SU-DHL-6 (cell line): Measurements from ENCODE around the gene ELMO1.

ENCODE experiments used
- H2AFZ ChIP-seq: fragments of 200-600 bp; sonication (generic); 2 replicates; pipeline ENCODE4 v1.6.1; 2014; ENCODE audit warnings: low read depth, mild to moderate bottlenecking, moderate library complexity, mixed read lengths, antibody characterized with exemption, low read length; ENCODE audit not compliant: severe bottlenecking
- H3F3A ChIP-seq: fragments of 200-600 bp; shearing (Covaris generic); 2 replicates; pipeline ENCODE4 v1.6.0; 2016; ENCODE audit warnings: antibody characterized with exemption, mild to moderate bottlenecking; ENCODE audit not compliant: insufficient read depth
- H3K27ac ChIP-seq: fragments of 200-600 bp; sonication (generic); 2 replicates; pipeline ENCODE4 v1.5.1; 2016; ENCODE audit warnings: low read depth, mild to moderate bottlenecking, low read length, moderate library complexity, mixed read lengths
- H3K27me3 ChIP-seq: fragments of 200-600 bp; sonication (generic), shearing (Covaris generic); 2 replicates; pipeline ENCODE4 v1.6.0; 2014; ENCODE audit warnings: mild to moderate bottlenecking, low read length
- H3K36me3 ChIP-seq: fragments of 200-600 bp; sonication (generic); 2 replicates; pipeline ENCODE4 v1.6.1; 2014; ENCODE audit warnings: mild to moderate bottlenecking, low read length, mixed read lengths
- H3K4me2 ChIP-seq: fragments of 300-600, 200-600 bp; shearing (Covaris generic), sonication (generic); 2 replicates; pipeline ENCODE4 v1.6.0; 2014; ENCODE audit warnings: low read length, low read depth, mild to moderate bottlenecking; ENCODE audit not compliant: poor library complexity, severe bottlenecking
- H3K4me3 ChIP-seq: fragments of 200-600 bp; sonication (generic); 2 replicates; pipeline ENCODE4 v1.5.1; 2014; ENCODE audit warnings: antibody characterized with exemption, low read length, mild to moderate bottlenecking, mixed read lengths; ENCODE audit not compliant: insufficient read depth, poor library complexity, severe bottlenecking
- H3K79me2 ChIP-seq: fragments of 200-600 bp; sonication (generic); 2 replicates; pipeline ENCODE4 v1.6.1; 2014; ENCODE audit warnings: mild to moderate bottlenecking, low read length, moderate library complexity; ENCODE audit not compliant: insufficient read depth
- H3K9ac ChIP-seq: fragments of 200-600 bp; sonication (generic); 2 replicates; pipeline ENCODE4 v1.7.0; 2014; ENCODE audit warnings: mild to moderate bottlenecking, low read length
- H3K9me2 ChIP-seq: fragments of 200-600 bp; sonication (generic); replicated peaks from 2 replicates; pipeline ENCODE4 v1.6.1; 2014; ENCODE audit warnings: low read length; ENCODE audit not compliant: insufficient read depth
- H3K9me3 ChIP-seq: fragments of 200-600 bp; sonication (generic); 2 replicates; pipeline ENCODE4 v1.6.1; 2014; ENCODE audit warnings: low read length, mixed read lengths; ENCODE audit not compliant: insufficient read depth
- H4K20me1 ChIP-seq: fragments of 200-600 bp; sonication (generic); 2 replicates; pipeline ENCODE4 v1.6.1; 2014; ENCODE audit warnings: low read depth, mild to moderate bottlenecking, antibody characterized with exemption, low read length, moderate library complexity, mixed read lengths
- CTCF ChIP-seq: fragments of 200-600 bp; sonication (generic); IDR thresholded peaks from one replicate; pipeline ENCODE4 v1.5.1; 2017; ENCODE audit warnings: antibody characterized with exemption, mild to moderate bottlenecking, low read length, moderate library complexity; ENCODE audit not compliant: insufficient read depth, poor library complexity, severe bottlenecking
- EZH2phosphoT487 ChIP-seq: fragments of 200-600 bp; sonication (generic), shearing (Covaris generic); conservative IDR thresholded peaks from 2 replicates; pipeline ENCODE4 v1.6.1; 2018; ENCODE audit warnings: mild to moderate bottlenecking, antibody characterized with exemption, low read length, moderate library complexity, mixed read lengths

Gene ELMO1

GRCh38 chr7:36949711-36950600 lies 498.7 kb downstream of the ELMO1 start:
- Histone ChIP-seq H3F3A (no peaks in the 10 kb centered on the region), H3K9me2 (no peaks in the 10 kb centered on the region), H3K79me2 (no peaks in the 10 kb centered on the region), H2AFZ (no peak overlapping the region), H3K9me3 (no peaks in the 10 kb centered on the region), H3K4me2 (no peak overlapping the region), H3K36me3 (no peaks in the 10 kb centered on the region), H3K27ac (no peak overlapping the region), H3K9ac (no peak overlapping the region), H3K4me3 (no peak overlapping the region), H3K27me3 (no peaks in the 10 kb centered on the region), H4K20me1 (no peaks in the 10 kb centered on the region)
- TF ChIP-seq EZH2phosphoT487 (no peak), CTCF (no peak)

- Histone ChIP-seq H3K79me2 (no peaks in the 10 kb centered on the region), H3K9me3 (no peaks in the 10 kb centered on the region), H3K9me2 (no peaks in the 10 kb centered on the region), H3K36me3 (no peaks in the 10 kb centered on the region), H3K27me3 (no peaks in the 10 kb centered on the region), H3K9ac (no peak overlapping the region), H2AFZ (no peak overlapping the region), H4K20me1 (no peaks in the 10 kb centered on the region; the same call in 1 of the 2 replicates), H3K4me3 (no peak overlapping the region), H3K4me2 (no peak overlapping the region), H3F3A (no peaks in the 10 kb centered on the region), H3K27ac (no peak overlapping the region)
- TF ChIP-seq EZH2phosphoT487 (no peak), CTCF (no peak)
Observed at GRCh38 chr7:36946401-36946739, 502.3 kb downstream of the ELMO1 start.

- no peak overlapping the region for H3K9ac ChIP-seq
- H4K20me1 ChIP-seq = no peaks in the 10 kb centered on the region; the same call in 1 of the 2 replicates
- no peak overlapping the region for H3K27ac ChIP-seq
- no peaks in the 10 kb centered on the region for H3K9me3 ChIP-seq
- H3K4me3 ChIP-seq = no peak overlapping the region
- no peaks in the 10 kb centered on the region for H3K9me2 ChIP-seq
- no peaks in the 10 kb centered on the region for H3K36me3 ChIP-seq
- H3F3A ChIP-seq = no peaks in the 10 kb centered on the region
- H3K27me3 ChIP-seq = no peaks in the 10 kb centered on the region
- H3K79me2 ChIP-seq = no peaks in the 10 kb centered on the region
- H2AFZ ChIP-seq = no peak overlapping the region
- H3K4me2 ChIP-seq = no peak overlapping the region
- TF ChIP-seq CTCF = no peak
- no peak for TF ChIP-seq EZH2phosphoT487
Observed at GRCh38 chr7:36945612-36946400, 502.9 kb downstream of the ELMO1 start.
